SK-N-MC (cell line): ENCODE data around the gene MERTK.

Source experiments
- DNase-seq: peaks from one replicate; pipeline ENCODE4 v3.0.0-alpha.2; 2011; ENCODE audit warnings: low read depth, low spot score
- H3K27ac ChIP-seq: fragments of 200-600 bp; sonication (generic); 2 replicates; pipeline ENCODE4 v1.5.1; 2016; ENCODE audit warnings: mixed run types
- H3K36me3 ChIP-seq: fragments of 200-600 bp; sonication (generic); 2 replicates; pipeline ENCODE4 v1.6.1; 2017; ENCODE audit warnings: antibody characterized with exemption, low read length, mixed read lengths; ENCODE audit not compliant: insufficient read depth
- H3K4me3 ChIP-seq: fragments of 200-600 bp; sonication (generic); 2 replicates; pipeline ENCODE4 v1.5.1; 2016
- H3K9ac ChIP-seq: fragments of 200-600 bp; sonication (generic); 2 replicates; pipeline ENCODE4 v1.8.0; 2017; ENCODE audit warnings: mixed run types, mixed read lengths; ENCODE audit not compliant: insufficient read length
- H3K9me3 ChIP-seq: fragments of 200-600 bp; sonication (generic); 2 replicates; pipeline ENCODE4 v1.6.1; 2017; ENCODE audit warnings: low read depth, mild to moderate bottlenecking, antibody characterized with exemption, low read length, moderate library complexity, mixed read lengths
- EZH2 ChIP-seq: fragments of 200-600 bp; sonication (generic); IDR thresholded peaks from one replicate; pipeline ENCODE4 v1.6.1; 2017; ENCODE audit warnings: antibody characterized with exemption
- FOXP2 ChIP-seq: optimal IDR thresholded peaks from 2 replicates; pipeline ENCODE3; 2011; ENCODE audit warnings: mild to moderate bottlenecking, moderate library complexity; ENCODE audit not compliant: insufficient read depth; ENCODE audit errors: extremely low read length, control extremely low read depth
- POLR2AphosphoS5 ChIP-seq: IDR thresholded peaks from 2 replicates; pipeline ENCODE4 v1.6.1; 2012; ENCODE audit warnings: mild to moderate bottlenecking, low read depth, low read length, borderline replicate concordance

MERTK gene

DNA sequence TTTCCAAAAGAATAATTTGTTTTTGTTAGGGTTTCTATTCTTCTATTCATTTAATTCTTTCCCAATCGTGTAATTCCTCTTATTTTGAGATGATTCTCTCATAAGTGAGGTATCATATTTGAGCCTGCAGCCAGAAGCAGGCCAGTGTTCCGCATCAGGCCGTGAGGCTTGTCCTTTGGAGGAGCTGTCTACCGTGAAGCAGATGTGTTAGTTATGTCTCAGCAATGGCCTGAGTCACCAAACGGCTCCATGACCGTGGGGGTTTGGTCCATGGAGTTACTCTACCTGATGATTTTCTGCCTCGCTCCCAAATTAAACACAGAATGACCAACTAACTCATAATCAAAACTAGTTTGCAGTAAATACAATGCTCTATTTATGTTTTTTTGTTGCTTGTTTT, 92.4 kb downstream of the MERTK start:
- Histone ChIP-seq H3K4me3 (no peak overlapping the region), H3K9ac (no peak overlapping the region), H3K36me3 (no peaks in the 10 kb centered on the region), H3K9me3 (no peaks in the 10 kb centered on the region), H3K27ac (no peak overlapping the region)
- no peak for DNase-seq
- TF ChIP-seq FOXP2 (no peak), POLR2AphosphoS5 (no peak), EZH2 (no peak)

DNA sequence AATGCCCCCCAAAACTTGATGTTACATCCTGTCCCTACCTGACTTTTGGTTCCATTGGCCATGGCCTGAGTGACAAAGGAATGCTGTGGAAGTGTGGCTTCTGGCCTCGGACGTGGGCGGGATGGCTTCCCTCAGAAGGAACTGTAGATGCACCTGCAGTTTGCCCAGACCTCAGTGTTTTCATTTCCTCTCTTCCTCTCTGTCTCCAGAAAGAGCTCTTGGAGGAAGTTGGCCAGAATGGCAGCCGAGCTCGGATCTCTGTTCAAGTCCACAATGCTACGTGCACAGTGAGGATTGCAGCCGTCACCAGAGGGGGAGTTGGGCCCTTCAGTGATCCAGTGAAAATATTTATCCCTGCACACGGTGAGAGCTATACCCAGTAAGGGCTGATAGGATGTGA, 95.6 kb downstream of the MERTK start:
- TF ChIP-seq FOXP2 (no peak), EZH2 (no peak), POLR2AphosphoS5 (no peak)
- no peaks in the 10 kb centered on the region for H3K9me3 ChIP-seq
- H3K27ac ChIP-seq: no peak overlapping the region
- H3K4me3 ChIP-seq: no peak overlapping the region
- no peak for DNase-seq
- H3K9ac ChIP-seq: no peak overlapping the region
- no peaks in the 10 kb centered on the region for H3K36me3 ChIP-seq

DNA sequence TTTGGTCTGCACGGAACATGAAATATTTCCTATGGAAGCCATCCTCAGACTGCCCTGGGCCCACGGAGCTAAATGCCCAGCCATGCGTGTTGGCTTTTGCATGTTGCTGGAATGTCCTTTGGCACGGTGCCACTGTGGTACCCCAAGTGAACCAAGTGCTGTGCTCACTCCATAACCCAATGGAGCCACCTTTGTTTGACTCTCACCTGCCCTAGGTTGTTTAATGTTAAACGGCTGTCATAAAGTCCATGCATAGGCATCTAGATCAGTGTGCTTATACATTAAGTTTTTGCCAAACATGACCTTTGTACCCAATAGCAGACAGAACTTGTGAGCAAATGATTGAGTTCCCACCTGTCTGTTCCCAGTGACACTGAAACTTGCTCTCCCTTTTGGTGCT, 96.7 kb downstream of the MERTK start:
- no peak overlapping the region for H3K9ac ChIP-seq
- no peaks in the 10 kb centered on the region for H3K36me3 ChIP-seq
- no peaks in the 10 kb centered on the region for H3K9me3 ChIP-seq
- DNase-seq: no peak
- no peak overlapping the region for H3K27ac ChIP-seq
- no peak overlapping the region for H3K4me3 ChIP-seq
- TF ChIP-seq EZH2 (no peak), POLR2AphosphoS5 (no peak), FOXP2 (no peak)

DNA sequence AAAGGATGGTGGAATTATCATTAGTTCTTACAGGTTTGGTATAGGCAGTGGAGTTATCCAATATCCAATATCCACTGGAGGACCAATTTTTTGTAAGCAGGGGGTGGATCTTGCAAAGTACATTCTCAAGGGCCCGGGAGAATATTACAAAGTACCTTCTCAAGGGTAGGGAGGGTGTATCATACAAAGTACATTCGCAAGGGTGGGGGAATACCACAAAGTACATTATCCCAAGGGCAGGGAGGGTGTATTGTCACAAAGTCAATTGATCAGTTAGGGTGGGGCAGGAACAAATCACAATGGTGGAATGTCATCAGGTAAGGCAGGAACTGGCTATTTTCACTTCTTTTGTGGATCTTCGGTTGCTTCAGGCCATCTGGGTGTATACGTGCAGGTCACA, 101.4 kb downstream of the MERTK start:
- Histone ChIP-seq H3K4me3 (no peak overlapping the region), H3K36me3 (no peaks in the 10 kb centered on the region), H3K9ac (no peak overlapping the region), H3K27ac (no peak overlapping the region), H3K9me3 (no peaks in the 10 kb centered on the region)
- DNase-seq: no peak
- TF ChIP-seq POLR2AphosphoS5 (no peak), EZH2 (no peak), FOXP2 (no peak)

DNA sequence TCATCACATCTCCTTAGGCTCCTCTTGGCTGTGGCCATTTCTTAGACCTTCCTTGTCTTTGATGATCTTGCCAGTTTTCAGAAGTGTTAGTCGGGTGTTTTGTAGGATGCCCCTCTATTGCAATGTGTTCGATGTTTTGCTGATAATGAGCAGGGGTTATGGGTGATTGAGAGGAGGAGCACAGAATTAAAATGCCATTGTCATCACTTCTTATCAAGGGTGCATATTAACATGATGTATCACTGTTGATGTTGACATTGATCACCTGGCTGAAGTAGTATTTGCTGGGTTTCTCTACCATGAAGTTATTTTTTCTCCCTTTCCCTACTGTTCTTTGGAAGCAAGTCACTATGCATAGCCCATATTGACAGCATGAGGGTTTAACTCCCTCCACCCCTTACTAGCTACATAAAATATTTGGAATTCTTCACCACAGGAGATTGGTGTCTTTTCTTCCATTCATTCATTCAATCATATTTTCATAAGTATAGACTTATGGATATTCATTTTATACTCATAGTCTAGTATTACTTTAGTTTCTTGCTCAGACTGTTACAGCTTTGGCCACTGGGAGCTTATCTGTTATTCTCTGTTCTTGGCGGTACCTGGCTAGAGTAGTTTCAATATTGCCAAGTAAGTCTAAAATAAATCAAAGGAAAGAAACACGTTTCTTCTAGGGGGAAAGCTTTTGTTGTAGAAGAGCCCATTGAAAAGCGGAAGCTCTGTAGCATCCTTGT, 102.2 kb downstream of the MERTK start:
- H3K4me3 ChIP-seq: no peak overlapping the region
- H3K9ac ChIP-seq: no peak overlapping the region
- H3K9me3 ChIP-seq: no peaks in the 10 kb centered on the region
- H3K27ac ChIP-seq: no peak overlapping the region
- TF ChIP-seq FOXP2 (no peak), POLR2AphosphoS5 (no peak), EZH2 (no peak)
- H3K36me3 ChIP-seq: no peaks in the 10 kb centered on the region
- no peak for DNase-seq

DNA sequence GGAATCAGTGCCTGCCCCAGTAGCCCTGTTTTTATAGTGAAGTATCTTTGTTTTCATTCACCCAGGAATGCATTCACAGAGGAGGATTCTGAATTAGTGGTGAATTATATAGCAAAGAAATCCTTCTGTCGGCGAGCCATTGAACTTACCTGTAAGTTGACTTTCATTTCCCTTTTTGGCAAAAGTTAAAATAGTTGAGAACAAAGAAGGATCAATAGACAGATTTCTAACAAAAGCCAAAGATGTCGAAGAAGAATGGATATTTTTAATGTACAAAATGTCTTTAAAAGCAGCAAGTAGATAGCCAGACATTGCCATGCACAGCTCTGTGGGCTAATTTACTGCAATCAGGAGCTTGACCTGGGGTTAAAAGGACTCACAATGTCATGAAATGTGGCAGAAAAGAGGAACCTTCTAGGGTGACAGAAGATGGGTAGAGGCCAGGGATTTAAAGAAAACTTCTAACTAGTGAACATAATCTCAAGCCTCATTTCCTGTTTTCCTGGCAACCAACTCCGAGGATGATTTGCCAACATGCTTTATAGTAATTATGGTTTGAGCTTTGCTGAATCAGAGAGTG, 102.8 kb downstream of the MERTK start:
- no peak overlapping the region for H3K27ac ChIP-seq

DNA sequence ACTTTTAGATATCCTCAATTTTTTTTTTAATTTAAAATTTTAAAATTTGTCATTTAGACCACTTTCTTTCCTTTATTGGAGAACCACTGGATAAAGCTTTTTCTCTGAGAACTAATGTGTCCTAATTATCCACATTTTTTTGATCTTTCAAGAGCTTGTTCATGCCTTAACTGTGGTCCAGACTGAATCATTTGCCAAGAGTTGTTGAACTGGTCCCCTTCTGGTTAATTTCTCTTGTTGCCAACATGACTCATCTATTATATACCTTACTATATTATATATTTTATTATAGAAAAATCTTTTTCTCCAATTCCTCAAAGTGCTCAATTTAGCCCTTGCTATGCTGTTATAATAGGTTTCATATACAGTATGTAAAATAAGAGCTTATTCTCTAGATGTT, 103.5 kb downstream of the MERTK start:
- Histone ChIP-seq H3K9ac (no peak overlapping the region), H3K9me3 (no peaks in the 10 kb centered on the region), H3K4me3 (no peak overlapping the region), H3K27ac (no peak overlapping the region), H3K36me3 (no peaks in the 10 kb centered on the region)
- TF ChIP-seq POLR2AphosphoS5 (no peak), FOXP2 (no peak), EZH2 (no peak)
- no peak for DNase-seq

More for the DNA sequence above, 102.8 kb downstream of the MERTK start:
- TF ChIP-seq EZH2: no peak
- TF ChIP-seq POLR2AphosphoS5: no peak
- TF ChIP-seq FOXP2: no peak
- H3K9me3 ChIP-seq: no peaks in the 10 kb centered on the region
- peak; percentile 40 for DNase-seq
- peak overlapping the region; percentile 37 for H3K4me3 ChIP-seq
- no peak overlapping the region for H3K9ac ChIP-seq
- no peaks in the 10 kb centered on the region for H3K36me3 ChIP-seq

DNA sequence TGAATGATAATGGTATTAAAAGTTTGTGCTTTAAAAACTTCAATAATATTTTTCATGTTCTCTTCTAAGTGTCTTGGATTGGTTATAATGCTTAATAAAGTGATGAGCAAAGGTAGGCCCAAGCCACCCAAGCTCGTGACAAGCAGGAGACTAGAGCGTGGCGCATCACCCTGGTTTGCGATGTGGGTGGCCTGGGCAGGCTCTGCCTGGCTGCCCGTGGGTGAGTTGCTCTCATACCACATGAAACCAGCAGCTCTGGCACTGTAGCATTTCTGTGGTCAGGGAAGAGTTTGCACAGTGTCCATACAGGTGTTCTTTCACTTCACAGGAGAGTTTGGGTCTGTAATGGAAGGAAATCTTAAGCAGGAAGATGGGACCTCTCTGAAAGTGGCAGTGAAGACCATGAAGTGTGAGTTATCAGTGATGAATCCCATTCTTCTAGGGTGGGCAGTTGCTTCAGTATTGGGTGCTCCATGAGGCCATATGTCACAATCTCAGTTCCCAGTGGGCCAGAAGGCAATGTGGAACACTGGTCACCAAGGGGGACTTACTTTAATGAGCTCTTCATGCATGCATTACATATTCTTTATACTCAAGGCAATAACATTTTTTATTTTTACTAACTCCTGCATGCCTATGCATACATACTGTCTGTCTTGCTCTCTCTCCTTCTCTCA, 105.3 kb downstream of the MERTK start:
- Histone ChIP-seq H3K9ac (no peak overlapping the region), H3K9me3 (no peaks in the 10 kb centered on the region), H3K4me3 (no peak overlapping the region), H3K27ac (no peak overlapping the region), H3K36me3 (no peaks in the 10 kb centered on the region)
- DNase-seq: no peak
- TF ChIP-seq POLR2AphosphoS5: no peak
- no peak for TF ChIP-seq FOXP2
- TF ChIP-seq EZH2: no peak

DNA sequence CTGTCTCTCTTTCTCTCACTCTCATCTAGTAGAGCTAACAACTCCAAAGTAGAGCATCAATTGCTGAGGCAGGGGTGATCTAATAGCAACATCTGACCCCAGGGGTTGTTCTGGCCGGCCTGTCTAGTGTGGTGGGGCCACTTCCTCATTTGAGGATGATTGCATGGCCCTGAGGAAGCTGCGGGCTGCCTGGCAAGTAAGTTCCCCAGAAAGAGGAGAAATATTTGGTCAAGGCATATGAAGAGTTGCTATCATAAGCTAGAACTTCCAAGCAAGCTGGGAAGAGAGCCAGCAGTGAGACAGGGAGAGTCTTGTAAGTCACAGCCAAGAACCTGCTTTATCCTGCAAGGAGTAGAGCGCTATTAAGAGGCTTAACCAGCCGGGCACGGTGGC, 105.8 kb downstream of the MERTK start:
- no peak overlapping the region for H3K27ac ChIP-seq
- TF ChIP-seq EZH2 (no peak), POLR2AphosphoS5 (no peak), FOXP2 (no peak)
- DNase-seq: no peak
- no peak overlapping the region for H3K9ac ChIP-seq
- H3K4me3 ChIP-seq: no peak overlapping the region
- H3K9me3 ChIP-seq: no peaks in the 10 kb centered on the region
- no peaks in the 10 kb centered on the region for H3K36me3 ChIP-seq
